ENCODE data around the gene CCNK.

CCNK gene

GRCh38 chr14:99503848-99504453, 22.7 kb downstream of the CCNK start:
- H3K4me3 ChIP-seq (ENCODE audit: low read length): no peak overlapping the region
- no peak for TF ChIP-seq CTCF (IDR thresholded peaks at IDR 0.05; ENCODE audit: insufficient read depth, low read depth, low read length, missing control alignments)
- no peak for DNase-seq (ENCODE audit: low read depth)

- no peak for DNase-seq (ENCODE audit: low read depth)
- no peak for TF ChIP-seq CTCF (IDR thresholded peaks at IDR 0.05; ENCODE audit: insufficient read depth, low read depth, low read length, missing control alignments)
- no peak overlapping the region for H3K4me3 ChIP-seq (ENCODE audit: low read length)
Measured at GRCh38 chr14:99505089-99505488, 23.9 kb downstream of the CCNK start.

- no peak for DNase-seq (ENCODE audit: low read depth)
- no peak for TF ChIP-seq CTCF (IDR thresholded peaks at IDR 0.05; ENCODE audit: insufficient read depth, low read depth, low read length, missing control alignments)
- H3K4me3 ChIP-seq (ENCODE audit: low read length): no peak overlapping the region
Measured at GRCh38 chr14:99506276-99506675, 25.1 kb downstream of the CCNK start.

GRCh38 chr14:99507860-99508640, 26.8 kb downstream of the CCNK start:
- TF ChIP-seq CTCF (IDR thresholded peaks at IDR 0.05; ENCODE audit: insufficient read depth, low read depth, low read length, missing control alignments): no peak
- no peak for DNase-seq (ENCODE audit: low read depth)
- H3K4me3 ChIP-seq (ENCODE audit: low read length): no peak overlapping the region

- peak; percentile 39 for DNase-seq (ENCODE audit: low read depth)
- TF ChIP-seq CTCF (IDR thresholded peaks at IDR 0.05; ENCODE audit: insufficient read depth, low read depth, low read length, missing control alignments): no peak
- H3K4me3 ChIP-seq (ENCODE audit: low read length): no peak overlapping the region
Measured at GRCh38 chr14:99508896-99509629, 27.9 kb downstream of the CCNK start.

GRCh38 chr14:99509871-99510555, 28.8 kb downstream of the CCNK start:
- no peak for DNase-seq (ENCODE audit: low read depth)
- no peak for TF ChIP-seq CTCF (IDR thresholded peaks at IDR 0.05; ENCODE audit: insufficient read depth, low read depth, low read length, missing control alignments)
- no peak overlapping the region for H3K4me3 ChIP-seq (ENCODE audit: low read length)

Measured in epithelial cell of esophagus (primary cell).